ENCODE measurements around the gene MYH2.

MYH2 gene

GRCh38 chr17:10513299-10514067, 36.0 kb downstream of the MYH2 start:
- no peak for DNase-seq

- no peak for DNase-seq
Observed at GRCh38 chr17:10512856-10513255, 36.6 kb downstream of the MYH2 start.

DNA sequence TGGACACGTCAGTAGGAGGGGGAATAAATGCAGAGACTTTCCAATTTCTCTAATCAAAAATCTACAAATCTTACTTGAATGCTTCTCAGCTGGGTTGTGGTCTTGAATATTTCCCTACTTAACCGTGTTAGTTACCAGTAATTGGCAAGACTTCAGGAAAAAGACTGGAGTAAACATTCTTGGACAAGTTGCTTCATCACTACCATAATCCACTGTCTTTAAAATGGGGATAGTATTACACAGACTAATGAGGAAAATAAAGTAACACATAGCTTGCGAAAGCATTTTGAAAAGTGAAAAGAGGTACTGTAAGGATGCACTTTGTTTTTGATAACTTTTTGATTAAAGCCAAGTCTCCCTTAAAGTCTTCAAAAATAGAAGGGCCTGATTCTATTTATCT, 49.5 kb downstream of the MYH2 start:
- no peak for DNase-seq

GRCh38 chr17:10492004-10492403, 57.5 kb downstream of the MYH2 start:
- no peak for DNase-seq

GRCh38 chr17:10482252-10482651, 67.2 kb downstream of the MYH2 start:
- DNase-seq: no peak

DNA sequence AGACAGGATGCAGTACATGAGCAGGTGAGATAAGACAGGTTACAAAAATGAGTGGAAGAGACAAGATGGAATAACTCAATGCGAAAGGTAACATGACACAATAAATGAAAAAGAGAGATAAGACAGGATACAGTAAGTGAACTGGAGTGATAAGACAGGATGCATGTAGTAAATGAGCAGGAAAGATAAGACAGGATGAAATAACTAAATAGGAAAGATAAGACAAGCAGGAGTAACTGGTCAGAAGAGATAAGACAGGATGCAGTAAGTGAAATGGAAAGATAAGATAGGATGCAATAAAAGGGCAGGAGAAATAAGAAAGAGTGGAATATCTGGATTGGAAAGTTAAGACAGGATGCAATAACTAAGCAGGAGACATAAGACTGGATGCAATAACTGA, 71.8 kb downstream of the MYH2 start:
- DNase-seq: no peak

DNA sequence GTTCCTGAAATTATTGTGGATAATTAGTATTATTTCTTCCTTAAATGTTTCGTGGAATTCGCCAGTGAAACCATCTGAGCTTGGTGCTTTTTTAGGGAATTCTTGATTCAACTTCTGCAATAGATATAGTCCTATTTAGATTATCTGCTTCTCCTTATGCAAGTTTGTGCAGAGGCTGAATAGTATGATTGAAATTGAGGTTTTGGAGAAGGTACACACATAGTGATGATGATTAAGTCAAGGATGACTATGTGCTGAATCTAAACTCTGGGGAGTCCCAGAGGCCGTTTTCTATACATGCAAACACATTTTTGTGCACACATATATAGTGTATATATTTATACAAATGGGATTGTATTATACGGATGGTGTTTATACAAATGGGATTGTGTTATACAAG, 74.9 kb downstream of the MYH2 start:
- no peak for DNase-seq

GRCh38 chr17:10471858-10472257, 77.6 kb downstream of the MYH2 start:
- no peak for DNase-seq
